HG03575 (cell line): ENCODE results near the gene MERTK.
"Not testable (repeated sequence)": the region's sequence is repeated elsewhere in the genome, so short reads cannot be mapped to it uniquely, and the experiment has no call there.

Experiments used
- ATAC-seq: cut with Tn5 transposase; IDR thresholded peaks from one replicate; pipeline ENCODE4 v1.9.1; 2021; ENCODE audit not compliant: unreplicated experiment, insufficient number of reproducible peaks, low FRiP score; ENCODE audit errors: extremely low read depth

Gene MERTK

DNA sequence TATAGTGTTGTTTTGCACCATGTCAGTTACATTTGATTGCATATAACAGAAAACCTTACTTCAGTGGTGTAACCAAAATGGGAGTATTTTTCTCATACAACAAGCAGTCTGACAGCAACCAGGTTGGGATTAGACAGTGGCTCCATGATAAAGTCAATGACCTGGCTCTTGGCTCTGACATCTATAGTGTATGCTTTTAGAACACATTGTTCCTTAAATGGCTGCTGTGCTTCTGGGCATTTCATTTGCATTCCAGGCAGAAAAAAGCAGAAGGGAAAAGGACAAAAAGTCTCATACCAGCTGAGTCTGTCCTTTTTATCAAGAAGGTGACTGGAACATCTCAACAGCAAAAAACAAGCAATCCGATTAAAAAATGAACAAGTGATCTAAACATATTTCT lies 10.2 kb downstream of the MERTK start:
- no peak for ATAC-seq

DNA sequence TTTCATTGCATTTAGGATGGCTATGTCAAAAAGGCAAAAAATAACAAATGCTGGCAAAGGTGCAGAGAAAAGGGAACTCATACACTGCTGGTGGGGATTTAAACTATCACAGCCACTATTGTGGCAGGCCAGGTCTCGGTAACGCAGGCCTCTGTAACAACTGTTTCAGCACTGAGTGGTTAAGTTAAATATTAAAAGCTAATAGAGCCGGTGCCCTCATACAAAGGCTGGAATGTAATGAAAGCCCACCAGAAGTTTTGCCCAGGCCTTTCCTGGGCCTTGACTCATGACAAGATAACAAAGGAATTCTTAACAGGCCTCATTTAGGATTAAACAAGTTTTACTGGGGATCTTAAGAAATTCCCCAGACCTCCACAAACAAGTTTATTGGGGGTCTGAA lies 10.7 kb downstream of the MERTK start:
- ATAC-seq: no peak

DNA sequence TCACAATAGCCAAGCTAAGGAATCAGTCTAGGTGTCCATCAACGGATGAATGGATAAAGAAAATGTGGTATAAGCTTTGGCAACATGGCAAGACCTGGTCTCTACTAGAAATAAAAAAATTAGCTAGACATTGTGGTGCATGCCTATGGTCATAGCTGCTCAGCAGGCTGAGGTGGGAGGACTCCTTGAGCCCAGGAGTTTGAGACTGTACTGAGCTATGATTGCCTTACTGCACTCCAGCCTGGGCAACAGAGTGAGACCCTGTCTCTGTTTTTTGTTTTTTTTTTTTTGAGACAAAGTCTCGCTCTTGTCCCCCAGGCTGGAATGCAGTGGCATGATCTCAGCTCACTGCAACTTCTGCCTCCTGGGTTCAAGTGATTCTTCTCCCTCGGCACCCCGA lies 11.6 kb downstream of the MERTK start:
- not testable (repeated sequence) for ATAC-seq

DNA sequence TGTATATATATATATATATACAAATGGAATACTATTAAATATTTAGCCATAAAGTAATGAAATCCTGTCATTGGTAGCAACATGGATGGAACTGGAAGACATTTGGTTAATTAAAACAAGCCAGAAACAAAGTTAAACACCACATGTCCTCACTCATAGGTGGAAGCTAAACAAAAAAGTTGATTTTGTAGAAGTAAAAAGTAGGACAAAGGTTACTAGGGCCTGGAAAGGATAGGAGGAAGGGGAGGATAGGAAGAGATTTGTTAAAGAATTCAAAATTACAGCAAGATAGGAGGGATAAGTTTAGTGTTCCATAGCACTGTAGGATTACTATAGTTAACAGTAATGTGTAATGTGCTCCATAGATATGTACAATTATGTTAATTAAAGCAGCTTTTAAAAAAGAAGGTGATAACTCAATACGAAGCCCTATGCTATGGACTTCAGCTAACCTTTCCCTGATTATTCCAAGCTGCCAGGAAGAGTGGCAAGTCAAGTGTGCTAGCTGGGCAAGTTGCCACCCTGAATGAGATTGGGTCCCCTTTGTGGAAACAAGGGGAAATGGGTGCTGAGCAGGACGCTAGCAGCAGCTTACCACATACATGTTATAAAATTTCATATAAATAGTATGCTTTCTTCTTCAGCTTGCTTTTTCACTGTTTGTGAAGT lies 12.3 kb downstream of the MERTK start:
- ATAC-seq: no peak

DNA sequence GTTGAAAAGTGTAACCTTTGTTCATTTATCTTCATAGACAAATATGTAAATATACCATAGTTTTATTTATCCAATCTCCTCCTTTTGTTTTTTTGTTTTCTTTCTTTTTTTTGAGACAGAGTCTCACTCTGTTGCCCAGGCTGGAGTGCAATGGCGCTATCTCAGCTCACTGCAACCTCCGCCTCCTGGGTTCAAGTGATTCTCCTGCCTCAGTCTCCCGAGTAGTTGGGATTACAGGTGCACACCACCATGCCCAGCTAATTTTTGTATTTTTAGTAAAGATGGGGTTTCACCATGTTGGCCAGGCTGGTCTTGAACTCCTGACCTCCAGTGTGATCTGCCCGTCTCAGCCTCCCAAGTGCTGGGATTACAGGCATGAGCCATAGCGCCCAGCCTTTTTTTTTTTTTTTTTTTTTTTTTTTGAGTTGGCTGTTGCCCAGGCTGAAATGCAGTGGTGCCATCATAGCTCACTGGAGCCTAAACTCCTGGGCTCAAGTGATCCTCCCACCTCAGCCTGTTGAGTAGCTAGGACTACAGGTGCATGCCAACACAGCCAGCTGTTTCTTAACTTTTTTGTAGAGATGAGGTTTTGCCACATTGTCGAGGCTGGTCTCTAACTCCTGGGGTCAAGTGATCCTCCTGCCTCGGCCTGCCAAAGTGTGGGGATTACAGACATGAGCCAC lies 13.0 kb downstream of the MERTK start:
- not testable (repeated sequence) for ATAC-seq

DNA sequence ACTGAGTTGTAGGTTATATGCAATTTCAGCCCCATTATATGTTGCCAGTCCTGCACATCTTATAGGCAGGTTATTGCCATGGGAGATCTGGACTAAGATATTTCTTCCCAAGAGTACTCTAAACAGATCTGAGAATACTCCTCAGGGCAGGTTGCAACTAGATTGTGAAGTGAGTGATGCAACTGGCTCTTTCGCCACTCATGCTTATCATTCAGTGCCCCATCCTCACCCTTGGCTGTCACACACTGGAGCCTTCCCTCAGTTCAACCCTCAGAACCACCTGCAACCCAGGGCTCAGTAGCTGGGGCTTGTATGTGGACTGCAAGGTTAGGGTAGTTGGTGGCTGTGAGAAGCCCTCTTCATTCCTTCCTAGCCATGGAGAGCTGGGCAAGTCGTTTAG lies 14.1 kb downstream of the MERTK start:
- no peak for ATAC-seq

DNA sequence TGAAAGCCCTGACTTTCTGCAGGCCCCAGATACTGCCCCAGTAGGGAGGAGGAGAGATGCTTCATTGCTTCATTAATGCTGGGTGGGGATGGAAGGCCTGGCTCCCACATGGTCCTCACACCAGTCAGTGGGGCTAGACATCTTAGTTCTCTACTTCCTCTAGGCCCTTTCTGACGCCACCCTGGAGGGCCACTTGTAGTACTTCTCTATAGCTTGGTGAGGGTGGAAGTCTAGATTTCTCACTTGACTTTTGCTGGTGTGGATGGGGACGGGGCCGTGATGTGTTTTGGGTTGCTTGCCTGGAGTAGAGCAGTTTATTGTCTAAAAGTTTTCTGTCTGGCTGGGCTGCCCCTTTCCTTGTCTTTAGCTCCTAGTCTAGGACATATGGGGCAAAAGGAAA lies 18.7 kb downstream of the MERTK start:
- ATAC-seq: no peak

DNA sequence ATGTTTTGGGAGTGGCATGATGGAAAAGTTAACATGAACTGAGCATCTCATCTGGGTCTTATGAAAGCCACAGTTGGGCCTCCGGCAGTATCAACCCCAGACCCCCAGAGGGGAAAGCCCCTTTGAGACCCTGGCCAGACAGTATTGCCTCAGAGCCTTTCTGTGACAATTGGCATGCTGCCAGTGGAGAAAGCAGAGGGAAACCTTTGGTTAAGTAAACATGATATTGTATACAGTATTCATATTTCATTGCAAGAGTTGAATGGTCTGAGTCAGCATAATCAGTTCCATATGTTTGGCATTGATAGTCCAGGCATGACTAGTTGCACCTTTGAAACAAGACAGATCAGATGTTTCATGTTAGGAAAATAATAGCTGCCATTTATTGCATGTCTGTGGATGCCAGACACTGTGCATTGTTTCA lies 20.0 kb downstream of the MERTK start:
- ATAC-seq: no peak

DNA sequence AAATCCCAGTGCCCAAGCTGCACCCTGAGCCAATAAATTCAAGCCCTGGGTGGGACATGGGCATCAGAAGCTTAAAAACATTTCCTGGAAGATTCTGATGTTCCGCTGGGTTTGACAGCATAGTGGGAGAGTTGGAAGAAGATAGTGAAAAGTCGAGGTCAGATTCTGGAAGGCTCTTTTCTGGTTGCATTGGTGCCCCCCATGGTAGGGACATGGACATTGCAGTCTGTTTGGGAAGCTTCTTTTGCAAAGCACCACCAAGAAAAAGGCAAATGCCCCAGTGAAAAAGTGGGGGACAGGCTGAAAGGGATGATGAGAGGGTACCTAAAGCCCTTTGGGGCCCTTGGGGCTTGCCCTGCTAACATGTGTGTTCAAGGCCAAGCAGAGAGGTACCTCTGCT lies 21.0 kb downstream of the MERTK start:
- ATAC-seq: no peak

DNA sequence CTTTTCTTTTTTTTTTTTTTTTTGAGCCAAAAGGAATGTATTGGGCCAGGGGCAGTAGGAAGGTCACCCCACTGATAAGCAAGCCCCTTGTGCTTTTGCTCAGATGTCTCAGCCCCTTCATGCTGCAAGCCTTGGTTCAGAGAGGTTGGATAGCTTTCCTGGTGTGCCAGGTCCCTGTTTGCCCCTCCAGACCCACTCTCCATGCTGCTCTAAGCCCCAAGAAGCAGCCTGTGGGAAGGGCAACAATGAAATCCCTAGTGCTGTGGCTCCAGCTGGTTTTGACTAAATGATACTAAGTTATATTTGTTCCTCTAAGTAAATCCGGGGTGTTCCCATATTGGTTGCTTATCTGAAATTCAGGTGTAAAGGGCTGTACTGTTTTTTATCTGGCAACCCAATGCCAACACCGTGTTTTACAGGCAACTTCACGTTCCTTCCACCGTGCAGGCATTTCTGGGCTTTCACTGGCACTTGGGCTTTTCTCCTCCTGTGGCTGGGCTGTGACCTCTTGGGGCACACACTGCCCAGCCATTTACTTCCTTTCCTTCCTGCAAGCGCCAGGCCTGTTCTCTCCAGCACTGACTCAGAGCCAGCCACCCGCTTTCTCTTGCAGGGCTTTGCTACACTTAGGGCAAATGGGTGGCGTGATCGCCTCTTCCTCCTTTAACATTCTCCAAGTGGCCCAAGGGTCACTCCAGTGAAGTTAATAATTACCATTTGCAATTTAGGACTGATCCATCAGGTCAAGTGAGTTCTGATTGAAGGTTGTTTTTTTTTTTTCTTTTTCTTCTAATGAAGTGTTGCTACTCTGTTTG lies 21.6 kb downstream of the MERTK start:
- no peak for ATAC-seq

DNA sequence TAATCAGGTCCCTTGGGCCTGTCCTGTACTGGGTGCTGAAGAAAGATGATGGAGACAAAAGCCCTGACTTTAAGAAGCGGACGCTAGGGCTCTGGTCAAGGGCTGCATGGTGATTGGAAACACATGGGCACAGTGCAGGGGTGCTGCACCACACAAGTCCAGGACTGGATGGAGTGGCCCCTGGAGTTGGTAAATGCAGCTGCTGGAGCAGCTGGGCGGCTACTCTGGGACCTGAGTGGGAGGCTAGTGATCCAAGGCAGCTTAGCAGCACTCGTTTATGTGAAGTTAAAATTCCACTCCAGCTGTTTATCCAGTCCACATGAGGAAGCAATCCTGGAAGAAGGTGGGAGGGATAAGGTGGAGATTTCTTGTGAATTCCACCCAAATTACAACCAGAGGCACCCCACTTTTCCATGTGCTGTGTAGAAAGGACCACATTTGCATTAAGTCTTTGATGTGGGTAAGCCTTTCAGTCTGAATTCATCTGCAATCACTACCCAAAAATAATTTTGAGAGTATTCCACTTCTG lies 24.9 kb downstream of the MERTK start:
- no peak for ATAC-seq

DNA sequence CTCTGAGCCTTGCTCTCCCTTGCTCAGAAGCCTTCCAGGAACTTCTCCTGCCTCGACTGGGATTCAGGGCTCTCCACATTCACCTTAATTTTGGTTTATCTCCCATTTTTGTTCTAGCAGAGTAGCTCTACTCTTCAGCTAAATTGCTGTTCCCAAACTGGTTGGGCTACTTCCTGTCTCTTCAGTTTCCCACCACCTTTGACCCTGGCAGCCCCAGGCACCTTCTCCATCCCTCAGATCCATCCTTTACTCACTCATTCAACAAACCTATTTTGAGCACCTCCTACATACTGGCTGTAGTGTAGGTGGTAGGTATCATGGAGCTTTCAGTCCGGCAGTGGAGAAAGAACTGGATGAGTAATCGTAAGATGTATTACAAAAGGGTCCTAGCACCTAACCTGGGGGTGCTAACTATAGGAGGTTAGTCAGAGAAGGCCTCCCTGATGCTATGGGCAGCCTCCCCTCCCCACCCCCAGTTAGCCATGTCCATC lies 26.3 kb downstream of the MERTK start:
- no peak for ATAC-seq

DNA sequence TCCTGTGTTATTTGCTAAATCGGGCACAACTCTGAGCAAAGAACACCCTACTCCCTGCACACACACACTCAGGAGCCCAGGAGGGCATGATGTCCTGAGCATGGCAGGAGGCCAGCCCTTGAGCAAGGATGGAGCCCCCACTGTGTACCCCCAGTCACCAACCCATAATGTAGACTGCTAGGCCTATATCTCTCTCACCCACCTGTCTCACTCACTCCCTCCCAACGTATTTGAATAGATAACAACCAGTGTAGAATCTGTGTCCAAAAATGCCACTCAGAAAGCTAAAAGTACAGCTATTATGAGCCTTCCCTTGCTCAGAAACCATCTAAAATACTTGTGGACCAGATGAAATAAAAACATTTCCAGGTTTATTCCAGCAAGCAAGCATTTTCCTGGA lies 29.3 kb downstream of the MERTK start:
- ATAC-seq: no peak

DNA sequence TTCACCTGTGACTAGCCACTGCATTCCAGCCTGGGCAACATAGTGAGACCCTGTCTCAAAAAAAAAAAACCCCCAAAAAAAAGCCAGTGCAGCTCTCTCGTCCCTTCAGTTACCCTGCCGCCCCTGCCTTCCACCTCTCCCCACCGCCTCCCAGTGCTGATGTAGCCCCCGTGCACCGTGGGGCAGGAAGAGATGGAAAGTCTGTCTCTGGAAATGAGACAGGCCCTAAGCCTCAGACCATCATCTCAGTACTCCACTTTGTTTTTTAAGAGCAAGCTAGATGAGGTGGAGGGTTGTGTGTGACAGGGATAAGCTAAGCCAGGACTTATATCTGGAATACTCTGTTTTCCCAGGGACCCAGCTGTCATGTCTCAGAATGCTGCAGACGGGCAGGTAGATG lies 32.0 kb downstream of the MERTK start:
- no peak for ATAC-seq

DNA sequence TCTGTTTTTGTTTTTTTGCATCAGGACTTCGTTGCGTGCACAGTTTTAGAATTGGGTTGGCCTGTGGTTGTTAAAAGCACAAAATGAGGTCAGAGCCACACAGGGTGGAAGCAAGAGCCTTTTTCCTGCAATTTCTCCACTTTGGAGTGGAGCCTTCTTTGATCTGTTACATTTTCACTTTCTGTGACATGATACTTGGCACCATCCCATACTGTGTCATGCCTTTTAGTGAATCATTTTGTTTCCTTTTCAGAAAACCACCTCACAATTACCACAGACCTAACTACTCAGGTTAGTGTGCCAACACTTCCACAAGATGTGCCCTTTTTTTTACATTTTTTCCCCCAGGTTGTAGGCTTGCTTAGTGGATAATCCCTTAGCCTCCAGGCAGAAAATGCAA lies 32.5 kb downstream of the MERTK start:
- no peak for ATAC-seq

DNA sequence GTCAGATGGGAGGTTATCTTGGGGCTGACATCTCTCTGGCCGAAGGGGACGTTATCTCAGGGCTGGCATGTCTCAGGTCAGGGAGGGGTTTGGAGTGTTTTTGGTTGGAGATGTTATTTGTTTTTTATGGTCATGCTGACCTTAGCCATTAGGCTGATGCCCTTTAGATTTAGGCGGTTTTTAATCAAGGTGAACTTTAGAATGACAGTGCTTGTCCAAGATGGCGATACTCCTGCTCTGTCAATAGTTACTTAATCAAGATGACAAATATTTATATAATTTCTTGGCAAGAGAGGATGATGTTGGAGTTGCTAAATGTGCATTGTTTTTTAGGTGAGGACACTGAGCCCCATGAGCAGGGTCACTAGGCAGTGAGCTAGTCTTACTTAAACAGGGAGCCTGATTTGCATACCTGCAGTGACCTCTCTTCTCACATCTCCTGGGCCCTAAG lies 34.5 kb downstream of the MERTK start:
- no peak for ATAC-seq

DNA sequence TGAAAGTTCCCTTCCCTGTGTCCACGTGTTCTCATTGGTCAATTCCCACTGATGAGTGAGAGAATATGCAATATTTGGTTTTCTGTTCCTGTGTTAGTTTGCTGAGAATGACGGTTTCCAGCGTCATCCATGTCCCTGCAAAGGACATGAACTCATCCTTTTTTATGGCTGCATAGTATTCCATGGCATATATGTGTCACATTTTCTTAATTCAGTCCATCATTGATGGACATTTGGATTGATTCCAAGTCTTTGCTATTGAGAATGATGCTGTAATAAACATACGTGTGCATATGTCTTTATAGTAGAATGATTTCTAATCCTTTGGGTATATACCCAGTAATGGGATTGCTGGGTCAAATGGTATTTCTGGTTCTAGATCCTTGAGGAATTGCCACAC lies 35.5 kb downstream of the MERTK start:
- not testable (repeated sequence) for ATAC-seq

DNA sequence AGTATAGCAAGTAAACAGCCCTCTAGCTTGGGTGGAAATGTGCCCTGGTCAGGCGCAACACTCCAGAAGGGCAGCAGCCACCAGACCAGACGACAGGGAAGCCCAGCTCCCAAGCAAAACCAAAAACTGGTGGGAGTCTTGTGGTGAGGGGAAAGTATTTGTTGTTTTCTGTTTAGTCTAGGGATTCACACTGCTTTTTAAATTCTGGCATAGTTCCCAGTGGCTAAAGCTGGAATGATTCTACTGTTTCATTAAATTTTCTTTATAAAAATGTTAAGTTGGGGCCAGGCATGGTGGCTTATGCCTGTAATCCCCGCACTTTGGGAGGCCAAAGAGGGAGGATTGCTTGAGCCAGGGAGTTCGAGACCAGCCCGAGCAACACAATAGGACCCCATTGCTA lies 38.5 kb downstream of the MERTK start:
- ATAC-seq: no peak

DNA sequence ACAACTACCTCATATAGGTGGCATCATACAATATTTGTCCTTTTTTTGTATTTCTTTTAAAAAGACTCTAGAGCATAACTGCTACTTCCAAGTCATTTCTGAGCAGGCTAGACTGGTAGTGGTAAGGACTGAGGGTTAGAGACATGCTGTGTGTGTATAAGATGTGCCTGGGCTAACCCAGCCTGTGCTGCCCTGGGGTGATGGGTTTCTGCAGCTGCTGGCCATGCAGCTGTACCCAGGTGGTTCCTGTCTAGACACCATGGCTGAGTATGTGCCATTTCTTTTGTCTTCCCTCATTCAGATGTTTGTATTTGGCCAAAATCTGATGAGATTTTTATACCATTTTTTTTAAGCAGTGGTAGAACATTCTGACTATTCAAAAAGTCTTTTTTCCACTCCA lies 40.0 kb downstream of the MERTK start:
- no peak for ATAC-seq
